ENCODE results near the gene BSDC1.
"Not testable (repeated sequence)": the region's sequence is repeated elsewhere in the genome, so short reads cannot be mapped to it uniquely, and the experiment has no call there.

The BSDC1 gene

GRCh38 chr1:32394141-32394889, at the start of gene BSDC1:
Gene BSDC1 (minus strand): TSS chr1:32394441. CDS start chr1:32394414, 27 bp downstream.
- DNase-seq: peak; percentile 99

GRCh38 chr1:32441467-32441866, 47.2 kb upstream of the BSDC1 start:
- DNase-seq: not testable (repeated sequence)

GRCh38 chr1:32438777-32439176, 44.5 kb upstream of the BSDC1 start:
- DNase-seq: not testable (repeated sequence)

GRCh38 chr1:32438136-32438535, 43.9 kb upstream of the BSDC1 start:
- no peak for DNase-seq

- no peak for DNase-seq
Observed at GRCh38 chr1:32431736-32432400, 37.6 kb upstream of the BSDC1 start.

GRCh38 chr1:32427264-32427963, 33.2 kb upstream of the BSDC1 start:
- DNase-seq: no peak

GRCh38 chr1:32426489-32427255, 32.4 kb upstream of the BSDC1 start:
- DNase-seq: peak; percentile 50

GRCh38 chr1:32421775-32422174, 27.5 kb upstream of the BSDC1 start:
- no peak for DNase-seq

- DNase-seq: no peak
Observed at GRCh38 chr1:32414186-32414886, 20.1 kb upstream of the BSDC1 start.

GRCh38 chr1:32413507-32414185, 19.4 kb upstream of the BSDC1 start:
- peak; percentile 75 for DNase-seq

GRCh38 chr1:32411261-32411660, 17.0 kb upstream of the BSDC1 start:
- DNase-seq: no peak

GRCh38 chr1:32406629-32407111, 12.4 kb upstream of the BSDC1 start:
- DNase-seq: no peak

GRCh38 chr1:32405672-32406467, 11.6 kb upstream of the BSDC1 start:
- no peak for DNase-seq

GRCh38 chr1:32404946-32405345, 10.7 kb upstream of the BSDC1 start:
- no peak for DNase-seq

- peak; percentile 80 for DNase-seq
Observed at GRCh38 chr1:32400876-32401631, 6.8 kb upstream of the BSDC1 start.

GRCh38 chr1:32399843-32400242, 5.6 kb upstream of the BSDC1 start:
- no peak for DNase-seq

GRCh38 chr1:32398401-32398800, 4.2 kb upstream of the BSDC1 start:
- DNase-seq: no peak

GRCh38 chr1:32396524-32396923, 2.3 kb upstream of the BSDC1 start:
- DNase-seq: not testable (repeated sequence)

- DNase-seq: peak; percentile 58
Observed at GRCh38 chr1:32394890-32395432, 720 bp upstream of the BSDC1 start.

- DNase-seq: peak; percentile 44
Observed at GRCh38 chr1:32393832-32394140, 455 bp downstream of the BSDC1 start.
